ENCODE measurements around the gene PCSK5. TPM values are rescaled to one million over a fixed set of nuclear protein-coding genes. Genes with fewer than 3 reads are reported as not detected.

Gene PCSK5
- total RNA-seq, 1 experiment from 2014 or later, result 7.5 TPM

DNA sequence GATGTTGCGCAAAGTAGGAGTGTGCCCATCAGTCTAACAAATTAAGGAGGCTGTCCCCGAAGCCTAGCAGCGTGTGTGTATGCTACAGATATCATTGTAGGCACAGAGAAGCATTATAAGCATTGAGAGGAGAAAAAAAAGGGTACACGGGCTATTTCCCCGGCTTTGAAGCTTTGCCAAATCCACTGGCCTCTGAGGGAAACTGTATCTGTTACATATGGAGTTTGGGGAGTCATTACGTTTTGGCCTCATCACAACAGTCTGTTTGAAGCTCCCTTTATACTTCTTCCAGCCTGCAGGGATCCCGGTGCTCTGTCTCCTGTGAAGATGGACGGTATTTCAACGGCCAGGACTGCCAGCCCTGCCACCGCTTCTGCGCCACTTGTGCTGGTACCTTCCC is 297.8 kb downstream of the PCSK5 start:
- H2BK5ac ChIP-seq (ENCODE audit: insufficient read length, low read length), result no peak overlapping the region
- no peak for DNase-seq
- no peak overlapping the region for H3K4ac ChIP-seq (ENCODE audit: low read depth, low read length)
- no peak overlapping the region for H2BK12ac ChIP-seq (ENCODE audit: insufficient read length, low read depth, low read length)
- peaks cover 0 to 2% (median 0%) of the 10 kb centered on the region in 3 experiments; a peak in 1 of 7 replicates for H3K36me3 Mint-ChIP-seq (ENCODE audit: insufficient read depth in 1 of 3, low read depth in 3 of 3)
- no peaks in the 10 kb centered on the region for H3K9me3 Mint-ChIP-seq
- H3K27ac Mint-ChIP-seq, result peak overlapping the region in 1 of 3 experiments; percentile 52; a peak in 2 of 7 replicates
- no peak overlapping the region for H3K9ac ChIP-seq (ENCODE audit: extremely low read depth, insufficient read length, low read length)
- H3K9me3 ChIP-seq (ENCODE audit: control insufficient read depth, low read depth, low read length), result no peaks in the 10 kb centered on the region
- no peaks in the 10 kb centered on the region for H3K79me1 ChIP-seq (ENCODE audit: insufficient read depth, low read depth, low read length, poor library complexity, severe bottlenecking)
- TF ChIP-seq, protein P1, sequence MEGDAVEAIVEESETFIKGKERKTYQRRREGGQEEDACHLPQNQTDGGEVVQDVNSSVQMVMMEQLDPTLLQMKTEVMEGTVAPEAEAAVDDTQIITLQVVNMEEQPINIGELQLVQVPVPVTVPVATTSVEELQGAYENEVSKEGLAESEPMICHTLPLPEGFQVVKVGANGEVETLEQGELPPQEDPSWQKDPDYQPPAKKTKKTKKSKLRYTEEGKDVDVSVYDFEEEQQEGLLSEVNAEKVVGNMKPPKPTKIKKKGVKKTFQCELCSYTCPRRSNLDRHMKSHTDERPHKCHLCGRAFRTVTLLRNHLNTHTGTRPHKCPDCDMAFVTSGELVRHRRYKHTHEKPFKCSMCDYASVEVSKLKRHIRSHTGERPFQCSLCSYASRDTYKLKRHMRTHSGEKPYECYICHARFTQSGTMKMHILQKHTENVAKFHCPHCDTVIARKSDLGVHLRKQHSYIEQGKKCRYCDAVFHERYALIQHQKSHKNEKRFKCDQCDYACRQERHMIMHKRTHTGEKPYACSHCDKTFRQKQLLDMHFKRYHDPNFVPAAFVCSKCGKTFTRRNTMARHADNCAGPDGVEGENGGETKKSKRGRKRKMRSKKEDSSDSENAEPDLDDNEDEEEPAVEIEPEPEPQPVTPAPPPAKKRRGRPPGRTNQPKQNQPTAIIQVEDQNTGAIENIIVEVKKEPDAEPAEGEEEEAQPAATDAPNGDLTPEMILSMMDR (conservative IDR thresholded peaks at IDR 0.05), result no peak
- H4K91ac ChIP-seq (ENCODE audit: insufficient read length, low read depth, low read length), result no peak overlapping the region
- no peaks in the 10 kb centered on the region for H3K23me2 ChIP-seq (ENCODE audit: insufficient read length, low read depth, low read length, poor library complexity, severe bottlenecking)
- no peak overlapping the region for H2AK5ac ChIP-seq (ENCODE audit: insufficient read length, low read length)
- no peaks in the 10 kb centered on the region for H3K27me3 Mint-ChIP-seq (ENCODE audit: low read depth)
- H4K5ac ChIP-seq (ENCODE audit: insufficient read length, low read depth, low read length), result no peak overlapping the region
- WGBS (ENCODE audit: extremely low coverage, insufficient read length, low lambda C conversion rate), result no CpG with 5 or more reads among the region's 11 CpGs
- H2AFZ ChIP-seq (ENCODE audit: low read length), result no peak overlapping the region
- H3K79me2 ChIP-seq (ENCODE audit: insufficient read depth, low read length), result no peaks in the 10 kb centered on the region
- H3K4me1 ChIP-seq (ENCODE audit: insufficient read depth, low read length), result no peaks in the 10 kb centered on the region
- H3T11ph ChIP-seq (ENCODE audit: low read length), result no peak overlapping the region
- H3K4me2 ChIP-seq (ENCODE audit: insufficient read depth, insufficient read length, low read length), result no peak overlapping the region
- no peaks in the 10 kb centered on the region for H3K27me3 ChIP-seq (ENCODE audit: insufficient read depth, low read length)
- no peak overlapping the region for H4K8ac ChIP-seq (replicated peaks; ENCODE audit: insufficient read length, low read depth, low read length)
- no peak overlapping the region for H3K4me3 Mint-ChIP-seq
- no peak overlapping the region for H3K23ac ChIP-seq (ENCODE audit: insufficient read length, low read depth, low read length)
- H3K18ac ChIP-seq (ENCODE audit: insufficient read length, low read depth, low read length), result no peak overlapping the region
- H3K27ac ChIP-seq (ENCODE audit: insufficient read length, low read depth, low read length), result no peak overlapping the region
- no peak overlapping the region for H2BK20ac ChIP-seq (ENCODE audit: low read depth, low read length, poor library complexity, severe bottlenecking)
- H3K56ac ChIP-seq (ENCODE audit: insufficient read length, low read depth, low read length), result no peak overlapping the region
- H2BK120ac ChIP-seq (ENCODE audit: low read depth, low read length, poor library complexity, severe bottlenecking), result no peak overlapping the region
- no peak overlapping the region for H2BK15ac ChIP-seq (ENCODE audit: low read depth, low read length)
- no peaks in the 10 kb centered on the region for H3K4me1 Mint-ChIP-seq
- H4K20me1 ChIP-seq (ENCODE audit: control insufficient read depth, insufficient read depth, insufficient read length), result no peaks in the 10 kb centered on the region
- H3K14ac ChIP-seq (ENCODE audit: insufficient read depth, low read length), result no peak overlapping the region

All from H9 (cell line).